ENCODE results near the gene HCAR2. TPM values are rescaled to one million over a fixed set of nuclear protein-coding genes. Genes with fewer than 3 reads are reported as not detected.

The HCAR2 gene
- total and polyA plus RNA-seq, 7 donors: 0.36 to 0.98 (median 0.76) TPM; not detected in 3

GRCh38 chr12:122747224-122748135 is 44.3 kb upstream of the HCAR2 start:
- 77 to 81% methylated on average over 9 of the region's 9 CpGs for WGBS, 2 donors

GRCh38 chr12:122743895-122744525 is 40.9 kb upstream of the HCAR2 start:
- TF ChIP-seq EP300 (IDR thresholded peaks at IDR 0.05): no peak
- TF ChIP-seq CTCF (IDR thresholded peaks at IDR 0.05): no peak
- no peak for TF ChIP-seq POLR2A (IDR thresholded peaks at IDR 0.05)
- TF ChIP-seq POLR2AphosphoS5 (IDR thresholded peaks at IDR 0.05): no peak
- intact Hi-C loops (cut with DNase I): no loop called here

More at GRCh38 chr12:122747224-122748135, 44.3 kb upstream of the HCAR2 start:
- H3K4me1 ChIP-seq: peaks cover 0 to 7% (median 6%) of the 10 kb centered on the region in 4 donors
- no peak for DNase-seq
- intact Hi-C loops (cut with DNase I): no loop called here
- TF ChIP-seq POLR2AphosphoS5 (IDR thresholded peaks at IDR 0.05): no peak
- TF ChIP-seq POLR2A (IDR thresholded peaks at IDR 0.05): no peak
- TF ChIP-seq CTCF (IDR thresholded peaks at IDR 0.05): no peak
- no peak for TF ChIP-seq EP300 (IDR thresholded peaks at IDR 0.05)
- H3K27ac ChIP-seq: no peak overlapping the region
- no peak overlapping the region for H3K4me3 ChIP-seq
- no peaks in the 10 kb centered on the region for H3K36me3 ChIP-seq
- no peaks in the 10 kb centered on the region for H3K9me3 ChIP-seq
- no peaks in the 10 kb centered on the region for H3K27me3 ChIP-seq

GRCh38 chr12:122740351-122740750 is 37.2 kb upstream of the HCAR2 start:
- 94 to 97% methylated on average over 7 of the region's 7 CpGs for WGBS, 2 donors
- H3K4me1 ChIP-seq: no peaks in the 10 kb centered on the region
- H3K27me3 ChIP-seq: no peaks in the 10 kb centered on the region
- no peaks in the 10 kb centered on the region for H3K9me3 ChIP-seq
- H3K36me3 ChIP-seq: no peaks in the 10 kb centered on the region
- H3K27ac ChIP-seq: no peak overlapping the region
- intact Hi-C loops (cut with DNase I): no loop called here
- no peak overlapping the region for H3K4me3 ChIP-seq
- no peak for DNase-seq
- TF ChIP-seq POLR2A (IDR thresholded peaks at IDR 0.05) (no peak), POLR2AphosphoS5 (IDR thresholded peaks at IDR 0.05) (no peak), EP300 (IDR thresholded peaks at IDR 0.05) (no peak), CTCF (IDR thresholded peaks at IDR 0.05) (no peak)

More at GRCh38 chr12:122743895-122744525, 40.9 kb upstream of the HCAR2 start:
- no peak for DNase-seq
- 91% methylated on average over 7 of the region's 7 CpGs for WGBS, 2 donors
- Histone ChIP-seq H3K4me1 (no peaks in the 10 kb centered on the region), H3K27me3 (no peaks in the 10 kb centered on the region), H3K4me3 (no peak overlapping the region), H3K9me3 (no peaks in the 10 kb centered on the region), H3K36me3 (no peaks in the 10 kb centered on the region), H3K27ac (no peak overlapping the region)

- TF ChIP-seq CTCF (IDR thresholded peaks at IDR 0.05) (no peak), POLR2AphosphoS5 (IDR thresholded peaks at IDR 0.05) (no peak)
These were observed 35.4 kb upstream of the HCAR2 start for GRCh38 chr12:122738571-122738970.

More at GRCh38 chr12:122738571-122738970, 35.4 kb upstream of the HCAR2 start:
- Histone ChIP-seq H3K9me3 (no peaks in the 10 kb centered on the region), H3K27ac (no peak overlapping the region), H3K36me3 (no peaks in the 10 kb centered on the region), H3K4me1 (no peaks in the 10 kb centered on the region), H3K4me3 (no peak overlapping the region), H3K27me3 (no peaks in the 10 kb centered on the region)
- intact Hi-C loops (cut with DNase I): no loop called here
- WGBS, 2 donors: 75 to 76% methylated on average over 7 of the region's 7 CpGs
- no peak for DNase-seq

Measured in sigmoid colon (tissue), 7 donors.